GM12891 (cell line): ENCODE data around the gene DR1.

Experiments used
- POLR2A ChIP-seq: IDR thresholded peaks from 2 replicates; pipeline ENCODE4 v1.6.1; 2011; ENCODE audit warnings: low read depth, low read length, control low read depth
- SPI1 ChIP-seq: IDR thresholded peaks from 2 replicates; pipeline ENCODE4 v1.6.1; 2011; ENCODE audit warnings: low read depth, low read length, control low read depth

- TF ChIP-seq SPI1 (no peak), POLR2A (no peak)
Observed at GRCh38 chr1:93411000-93411399, 65.3 kb downstream of the DR1 start.
